Breast epithelium (tissue), 4 donors: ENCODE measurements around the gene CDC14A. TPM values are rescaled to one million over a fixed set of nuclear protein-coding genes. Genes with fewer than 3 reads are reported as not detected.
A peak's percentile ranks its signal among the peaks of the same experiment; 100 is the strongest.

ENCODE experiments used
- DNase-seq, 2 donors: peaks; one replicate each; pipeline ENCODE4 v3.0.0-alpha.2; 2019; ENCODE audit warnings: low spot score in 2 of 2
- H3K27ac ChIP-seq, 2 donors: fragments of 200-600 bp; sonication (generic) in 1 of 2; one replicate each; pipeline ENCODE4 v1.5.1; 2016 to 2019; ENCODE audit warnings: mild to moderate bottlenecking in 1 of 2
- H3K27me3 ChIP-seq, 2 donors: fragments of 200-600 bp; sonication (generic) in 1 of 2; one replicate each; pipeline versions ENCODE4 v1.5.1 to v1.6.0; 2017 to 2019; ENCODE audit warnings: control low read depth in 1 of 2, mild to moderate bottlenecking in 1 of 2
- H3K36me3 ChIP-seq: fragments of 200-600 bp; one replicate; pipeline ENCODE4 v1.5.1; 2019
- H3K4me1 ChIP-seq, 2 donors: fragments of 200-600 bp; sonication (generic); one replicate each; pipeline ENCODE4 v1.5.1; 2016 to 2019; ENCODE audit warnings: control low read depth in 1 of 2
- H3K4me3 ChIP-seq, 3 donors: fragments of 200-600 bp; sonication (generic); 1 replicate in 2 of 3; 2 replicates in 1 of 3; pipeline ENCODE4 v1.5.1; 2016 to 2019; ENCODE audit warnings: mild to moderate bottlenecking in 3 of 3, moderate library complexity in 2 of 3
- H3K9me3 ChIP-seq, 2 donors: fragments of 200-600 bp; sonication (generic) in 1 of 2; one replicate each; pipeline ENCODE4 v1.5.1; 2016 to 2019; ENCODE audit warnings: control low read depth in 1 of 2
- CTCF ChIP-seq, 3 donors: fragments of 450-650 bp; IDR thresholded peaks; one replicate each; pipeline ENCODE4 v1.5.1; 2016 to 2017; ENCODE audit warnings: antibody characterized with exemption in 3 of 3, mild to moderate bottlenecking in 3 of 3, moderate library complexity in 3 of 3
- POLR2A ChIP-seq: fragments of 450-650 bp; IDR thresholded peaks from one replicate; pipeline ENCODE4 v1.6.1; 2016; ENCODE audit warnings: antibody characterized with exemption, mild to moderate bottlenecking, moderate library complexity
- POLR2AphosphoS5 ChIP-seq, 3 donors: sonication (generic); formaldehyde crosslinking; IDR thresholded peaks; one replicate each; pipeline ENCODE4 v1.6.1; 2017; ENCODE audit warnings: antibody characterized with exemption in 3 of 3
- intact Hi-C: fragments of 100-400 bp; cut with DNase I; formaldehyde crosslinking; loops from one replicate; pipeline ENCODE4 v1.15.1; 2023; ENCODE audit warnings: low total_unique reads
- total RNA-seq, 3 donors: library from RNA; depleted of rRNA; stranded (reverse); fragments of >200 nt; gene quantifications; one replicate each; pipeline ENCODE4 v1.1.0, GENCODE V29; 2016

The CDC14A gene
- total RNA-seq, 3 donors from 2014 or later, result 16.5 to 49.3 (median 33.1) TPM

DNA sequence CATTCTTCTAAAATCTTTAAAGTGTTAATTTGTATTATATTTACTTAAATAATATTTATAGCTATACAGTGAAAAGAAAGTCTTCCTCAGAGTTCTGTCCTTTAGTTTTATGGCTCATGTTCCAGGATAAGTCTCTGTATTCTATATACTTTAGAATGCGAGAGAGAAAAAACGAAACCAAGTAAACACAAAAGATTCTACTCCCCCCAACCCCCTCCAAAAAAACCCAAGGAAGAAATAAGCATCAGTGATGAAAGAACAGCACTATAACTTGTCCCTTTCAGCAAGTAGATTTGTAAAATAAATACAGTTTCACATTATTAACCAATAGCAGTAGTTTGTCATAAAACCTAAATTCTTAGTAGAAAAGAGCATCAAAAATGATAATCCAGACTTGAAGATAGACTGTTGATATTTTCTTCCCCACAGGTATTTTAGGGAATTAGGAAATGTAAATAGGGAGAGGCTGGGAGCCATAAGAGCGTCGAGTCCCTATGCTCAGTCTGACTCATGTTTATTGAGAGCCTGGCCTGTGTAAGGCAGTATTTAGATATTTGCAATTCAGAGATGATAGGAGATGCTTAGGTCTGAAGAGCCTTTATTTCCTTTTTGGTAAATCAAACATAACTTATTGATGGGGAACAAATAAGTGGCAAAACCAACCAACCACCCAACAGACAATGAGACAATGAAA lies 35.5 kb downstream of the CDC14A start:
- Histone ChIP-seq H3K36me3 (no peaks in the 10 kb centered on the region), H3K27me3 (no peaks in the 10 kb centered on the region), H3K27ac (peak overlapping the region in 1 of 2 donors; percentile 38), H3K4me3 (no peak overlapping the region), H3K4me1 (no peaks in the 10 kb centered on the region), H3K9me3 (no peaks in the 10 kb centered on the region)
- TF ChIP-seq POLR2AphosphoS5 (IDR thresholded peaks at IDR 0.05), result no peak
- TF ChIP-seq CTCF (IDR thresholded peaks at IDR 0.05), result no peak
- no peak for TF ChIP-seq POLR2A
- intact Hi-C loops, result no loop called here
- DNase-seq, result no peak

- TF ChIP-seq POLR2A, result no peak
- TF ChIP-seq CTCF (IDR thresholded peaks at IDR 0.05), result no peak
- no peak for TF ChIP-seq POLR2AphosphoS5 (IDR thresholded peaks at IDR 0.05)
- H3K4me1 ChIP-seq, result no peaks in the 10 kb centered on the region
- H3K27me3 ChIP-seq, result no peaks in the 10 kb centered on the region
- no peak for DNase-seq
- no peaks in the 10 kb centered on the region for H3K9me3 ChIP-seq
- no peak overlapping the region for H3K27ac ChIP-seq
- H3K36me3 ChIP-seq, result no peaks in the 10 kb centered on the region
- intact Hi-C loops, result no loop called here
- no peak overlapping the region for H3K4me3 ChIP-seq
These were observed 38.2 kb downstream of the CDC14A start for GRCh38 chr1:100390531-100390930.

GRCh38 chr1:100391675-100392074 lies 39.4 kb downstream of the CDC14A start:
- Histone ChIP-seq H3K4me3 (no peak overlapping the region), H3K4me1 (no peaks in the 10 kb centered on the region), H3K27ac (no peak overlapping the region), H3K27me3 (no peaks in the 10 kb centered on the region), H3K36me3 (no peaks in the 10 kb centered on the region), H3K9me3 (no peaks in the 10 kb centered on the region)
- intact Hi-C loops, result no loop called here
- no peak for DNase-seq
- TF ChIP-seq POLR2AphosphoS5 (IDR thresholded peaks at IDR 0.05), result no peak
- no peak for TF ChIP-seq CTCF (IDR thresholded peaks at IDR 0.05)
- TF ChIP-seq POLR2A, result no peak

DNA sequence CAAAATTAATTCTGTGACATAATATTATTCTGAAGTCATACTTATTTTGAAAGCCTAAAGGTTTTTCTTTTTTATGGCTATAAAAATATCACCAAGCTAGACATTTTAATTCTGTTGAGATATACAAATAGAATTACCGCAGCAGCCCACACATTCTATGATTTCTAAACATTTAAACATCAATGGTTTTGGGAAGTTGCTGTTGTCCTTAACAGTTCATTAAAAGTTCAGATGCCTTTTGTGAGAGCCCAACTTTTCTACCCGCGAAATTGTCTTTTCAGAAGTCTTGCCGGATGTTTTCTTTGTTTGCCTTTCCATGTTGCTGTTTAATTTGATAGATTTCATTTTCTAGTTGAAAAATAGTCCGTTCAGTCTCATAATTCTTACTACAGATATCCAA lies 40.5 kb downstream of the CDC14A start:
- Histone ChIP-seq H3K36me3 (no peaks in the 10 kb centered on the region), H3K9me3 (no peaks in the 10 kb centered on the region), H3K27ac (no peak overlapping the region), H3K4me3 (no peak overlapping the region), H3K27me3 (no peaks in the 10 kb centered on the region), H3K4me1 (no peaks in the 10 kb centered on the region)
- no peak for DNase-seq
- intact Hi-C loops, result no loop called here
- TF ChIP-seq CTCF (IDR thresholded peaks at IDR 0.05) (no peak), POLR2AphosphoS5 (IDR thresholded peaks at IDR 0.05) (no peak), POLR2A (no peak)

GRCh38 chr1:100394285-100394684 lies 42.0 kb downstream of the CDC14A start:
- H3K4me3 ChIP-seq, result no peak overlapping the region
- H3K27me3 ChIP-seq, result no peaks in the 10 kb centered on the region
- H3K4me1 ChIP-seq, result no peaks in the 10 kb centered on the region
- TF ChIP-seq CTCF (IDR thresholded peaks at IDR 0.05), result no peak
- no peak for TF ChIP-seq POLR2A
- no peak for TF ChIP-seq POLR2AphosphoS5 (IDR thresholded peaks at IDR 0.05)
- intact Hi-C loops, result no loop called here
- H3K36me3 ChIP-seq, result no peaks in the 10 kb centered on the region
- no peak for DNase-seq
- no peaks in the 10 kb centered on the region for H3K9me3 ChIP-seq
- no peak overlapping the region for H3K27ac ChIP-seq
